Measurements from ENCODE around the gene CTCFL. TPM values are rescaled to one million over a fixed set of nuclear protein-coding genes. Genes with fewer than 3 reads are reported as not detected.

Gene CTCFL
- total and polyA plus RNA-seq, 4 donors, result not detected

Other genes starting within 250 kb of the CTCFL start
- not detected for gene SPO11, start 195.3 kb downstream of the CTCFL start, total RNA-seq
- gene SPO11, start 195.3 kb downstream of the CTCFL start, polyA plus RNA-seq, result not detected
- 10 to 100 TPM; 11.6 to 19.4 TPM for gene RAE1, start 173.9 kb downstream of the CTCFL start, total RNA-seq
- 1 to 10 TPM; 3.6 to 9.9 TPM for gene RAE1, start 173.9 kb downstream of the CTCFL start, polyA plus RNA-seq
- gene RBM38, start 133.7 kb downstream of the CTCFL start, total RNA-seq, result 10 to 100 TPM; 19.3 to 20.7 TPM
- 10 to 100 TPM in 1 of 2 donors, 1 to 10 TPM in 1; 7.3 to 14.7 TPM for gene RBM38, start 133.7 kb downstream of the CTCFL start, polyA plus RNA-seq
- gene PCK1, start 36.0 kb upstream of the CTCFL start, total RNA-seq, result under 1 TPM; 0.21 to 0.39 TPM
- gene PCK1, start 36.0 kb upstream of the CTCFL start, polyA plus RNA-seq, result 10 to 100 TPM in 1 of 2 donors, under 1 TPM in 1; 0.69 to 49.2 TPM
- 1 to 10 TPM in 1 of 2 donors, under 1 TPM in 1; 0.88 to 1.6 TPM for gene ZBP1, start 95.3 kb upstream of the CTCFL start, total RNA-seq
- gene ZBP1, start 95.3 kb upstream of the CTCFL start, polyA plus RNA-seq, result under 1 TPM; 0.20 to 0.50 TPM
- 100 to 1,000 TPM; 167 to 188 TPM for gene PMEPA1, start 184.9 kb upstream of the CTCFL start, total RNA-seq
- 10 to 100 TPM; 31.4 to 46.7 TPM for gene PMEPA1, start 184.9 kb upstream of the CTCFL start, polyA plus RNA-seq